ENCODE results near the gene FLRT1.
"Not testable (repeated sequence)": the region's sequence is repeated elsewhere in the genome, so short reads cannot be mapped to it uniquely, and the experiment has no call there.

Gene FLRT1

DNA sequence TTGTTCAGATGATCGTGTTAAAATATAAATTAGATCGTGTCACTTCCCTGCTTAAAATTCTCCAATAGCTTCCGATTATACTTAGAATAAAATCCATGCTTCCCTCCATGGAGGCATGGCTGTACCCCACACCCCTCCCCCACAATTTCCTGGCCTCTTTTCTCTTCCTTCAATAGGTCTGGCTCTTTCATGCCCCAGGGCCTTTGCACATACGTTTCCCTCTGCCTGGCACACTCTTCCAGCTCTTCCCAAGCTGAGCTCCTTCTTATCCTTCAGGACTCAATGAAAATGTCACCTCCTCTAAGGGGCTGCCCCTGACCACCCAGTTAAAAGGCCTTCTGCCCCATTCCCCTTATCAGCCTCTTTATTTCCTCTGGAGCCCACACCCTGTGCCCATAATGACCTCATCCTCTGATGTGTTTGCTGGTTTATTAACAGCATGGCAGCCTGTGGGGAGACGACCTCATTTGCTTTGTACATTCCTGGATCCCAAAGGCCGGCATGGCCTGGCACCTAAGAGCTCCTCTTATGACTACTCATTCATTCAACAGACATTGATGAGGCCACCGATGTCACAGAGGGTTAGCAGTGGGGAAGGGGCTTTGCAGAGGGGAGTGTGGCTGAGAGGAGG is 9.0 kb upstream of the FLRT1 start:
- no peak for FAIRE-seq

DNA sequence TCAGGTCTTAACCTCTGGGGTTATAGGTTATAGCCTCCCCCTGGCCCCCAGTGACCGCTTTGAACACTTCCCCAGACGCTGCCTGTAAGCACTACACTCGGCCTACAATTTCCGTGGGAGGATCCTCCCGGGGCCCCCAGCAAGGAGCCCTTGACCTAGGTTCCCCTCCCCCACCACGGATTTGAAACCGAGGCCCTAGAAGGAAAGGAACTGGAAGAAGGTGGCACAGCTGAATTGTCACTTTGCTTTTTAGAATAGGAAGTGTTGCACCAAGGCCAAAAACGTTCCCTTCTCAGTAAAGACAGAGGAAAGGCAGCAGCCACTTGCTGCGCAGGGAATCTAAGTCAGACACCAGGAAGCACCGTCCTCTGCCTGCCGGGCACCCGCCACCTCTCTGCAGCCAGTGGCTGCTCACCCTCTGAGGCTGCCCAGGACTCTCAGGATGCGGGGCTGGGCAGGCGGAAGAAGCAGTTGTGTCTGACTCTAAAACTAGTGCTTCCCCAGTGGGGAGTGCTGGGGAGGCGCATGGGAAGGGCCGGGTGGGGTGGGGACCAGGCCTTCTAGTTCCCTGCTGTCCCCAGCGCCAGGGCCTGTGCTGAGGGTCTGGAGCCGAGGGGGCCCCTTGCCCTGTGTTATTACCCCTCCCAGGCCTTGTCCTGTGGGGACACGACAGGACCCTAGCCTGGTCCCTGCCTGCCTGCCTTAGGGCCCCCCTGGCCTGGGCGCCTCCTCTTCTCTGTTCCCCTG is 7.9 kb upstream of the FLRT1 start:
- FAIRE-seq = no peak

DNA sequence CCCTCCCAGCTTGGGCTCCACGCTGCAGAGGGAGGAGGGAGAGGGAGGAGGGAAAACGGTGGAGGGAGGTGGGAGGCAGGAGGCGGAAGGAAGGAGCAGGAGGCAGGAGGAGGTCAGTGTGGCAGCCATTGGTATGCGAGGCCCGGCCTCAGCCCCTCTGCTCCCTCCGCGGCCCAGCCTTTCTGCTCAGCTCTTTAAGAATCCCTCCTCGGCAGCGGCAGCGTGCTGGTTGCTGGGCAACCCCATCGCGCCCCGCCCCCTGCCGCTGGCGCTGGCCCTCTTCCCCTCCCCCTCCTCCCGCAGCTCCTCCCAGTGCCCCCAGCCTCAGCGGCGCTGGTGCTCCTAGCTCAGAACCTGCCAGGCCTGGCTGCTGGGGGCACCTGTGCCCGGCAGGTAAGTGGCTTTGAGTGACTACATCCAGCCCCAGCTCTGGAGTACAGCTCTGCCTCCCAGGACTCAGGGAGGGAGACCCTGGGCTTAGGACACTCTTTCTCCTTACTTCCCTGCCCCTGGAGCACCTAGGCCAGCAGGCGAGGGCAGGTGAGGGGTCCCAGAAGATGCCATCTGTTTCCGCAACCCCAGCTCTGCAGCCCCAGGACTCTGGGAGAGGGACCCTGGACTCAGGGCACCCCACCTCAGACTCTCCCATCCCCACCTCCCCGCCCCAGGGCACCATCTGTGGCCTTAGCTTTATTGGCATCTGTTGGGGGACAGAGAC is 7.2 kb upstream of the FLRT1 start:
- no peak for FAIRE-seq

DNA sequence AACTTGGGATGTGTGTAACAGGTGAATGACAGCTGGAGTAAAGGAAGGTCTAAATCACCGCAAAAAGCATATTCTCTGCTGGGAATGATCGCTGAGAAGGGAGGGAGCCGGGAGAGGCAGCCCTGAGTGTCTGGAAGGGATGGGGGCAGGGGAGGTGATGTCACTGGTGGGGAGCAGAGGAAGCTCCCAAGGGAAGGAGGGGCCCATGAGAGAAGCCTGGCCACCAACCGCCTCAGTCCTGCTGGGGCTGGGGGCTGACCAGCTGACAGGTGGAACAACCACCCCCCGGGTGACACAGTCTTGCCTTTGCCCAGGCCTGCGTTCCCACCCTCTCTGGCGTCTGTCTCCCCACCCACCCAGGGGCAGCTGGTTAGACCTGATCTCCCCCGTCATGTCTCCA is 6.0 kb upstream of the FLRT1 start:
- FAIRE-seq = no peak

DNA sequence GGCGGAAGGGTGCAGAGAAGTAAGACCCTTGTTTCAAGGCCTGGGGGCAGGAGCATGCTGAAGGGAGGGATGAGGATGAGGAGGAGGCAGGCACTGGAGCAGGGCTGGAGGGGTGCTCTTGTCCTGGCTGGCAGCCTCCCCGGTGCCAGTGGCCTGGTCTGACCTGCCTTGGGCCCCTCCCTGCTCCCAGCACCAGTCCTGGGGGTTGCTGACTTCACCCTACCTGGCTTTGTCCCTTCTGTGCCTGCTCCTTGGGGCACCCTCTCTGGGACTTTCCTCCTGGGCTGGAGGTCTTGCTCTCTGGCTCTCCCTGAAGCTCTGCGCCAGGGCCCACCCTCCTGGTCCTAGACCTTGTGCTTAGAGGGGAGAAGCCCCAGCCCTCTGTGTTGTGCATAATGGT is 4.7 kb upstream of the FLRT1 start:
- FAIRE-seq = no peak

DNA sequence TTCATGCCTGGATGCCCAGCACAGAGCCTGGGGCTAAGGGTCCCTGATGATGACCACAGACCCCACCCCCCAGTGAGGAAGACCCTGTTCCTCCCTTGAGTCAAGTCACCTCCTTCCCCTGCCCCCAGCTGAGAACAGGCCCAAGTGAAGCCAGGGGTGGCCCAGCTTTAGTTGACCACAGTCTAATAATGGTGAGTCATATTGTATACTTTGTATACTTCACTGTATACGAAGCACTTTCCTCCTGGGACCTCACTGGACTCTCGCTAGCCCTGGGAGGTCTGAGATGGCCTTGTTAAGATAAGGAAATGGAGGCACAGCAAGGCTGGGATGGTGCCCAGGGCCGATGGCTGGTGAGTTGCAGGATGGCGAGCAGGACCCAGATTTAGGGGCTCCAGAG is 3.7 kb upstream of the FLRT1 start:
- FAIRE-seq = no peak

DNA sequence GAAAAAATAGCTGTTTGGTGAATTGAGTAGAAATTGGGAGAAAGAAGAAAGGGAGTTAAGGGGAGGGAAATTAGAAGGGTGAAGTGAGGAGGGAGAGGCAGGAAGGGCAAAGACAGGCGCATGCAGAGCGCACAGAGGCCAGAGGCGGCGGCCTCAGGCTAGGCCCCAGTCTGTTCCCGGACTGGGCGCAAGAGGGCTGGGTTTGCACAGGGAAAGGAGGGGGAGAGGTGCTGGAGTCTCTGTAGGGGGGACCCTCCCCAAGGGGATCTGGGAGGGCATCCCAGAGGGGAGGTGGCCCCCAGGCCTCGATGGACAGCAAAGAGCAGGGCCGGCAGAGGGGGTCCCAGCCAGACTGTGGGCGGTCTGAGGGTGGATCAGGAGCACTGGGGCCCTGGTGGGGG is 1.3 kb upstream of the FLRT1 start:
- FAIRE-seq = no peak

DNA sequence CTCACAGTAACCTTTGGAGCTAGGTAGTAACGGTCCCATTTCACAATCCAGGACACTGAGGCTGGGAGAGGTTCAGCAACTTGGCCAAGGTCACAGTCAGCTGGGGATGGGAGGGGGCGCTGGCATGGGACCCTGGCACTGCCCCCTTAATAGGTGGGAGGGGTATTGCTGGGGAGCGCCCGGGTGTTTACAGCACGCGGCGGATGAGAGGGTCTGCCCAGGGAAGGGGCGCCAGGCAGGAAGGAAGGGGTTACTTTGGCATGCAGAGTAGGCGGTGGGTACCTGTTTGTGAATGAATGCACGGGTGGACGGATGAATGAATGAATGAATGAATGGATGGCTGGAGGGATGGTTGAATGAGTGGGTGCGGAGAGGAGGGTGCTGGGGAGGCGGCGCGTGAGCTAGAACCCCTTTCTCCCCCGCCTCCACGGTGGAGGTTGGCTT is 628 bp upstream of the FLRT1 start:
- FAIRE-seq = no peak

DNA sequence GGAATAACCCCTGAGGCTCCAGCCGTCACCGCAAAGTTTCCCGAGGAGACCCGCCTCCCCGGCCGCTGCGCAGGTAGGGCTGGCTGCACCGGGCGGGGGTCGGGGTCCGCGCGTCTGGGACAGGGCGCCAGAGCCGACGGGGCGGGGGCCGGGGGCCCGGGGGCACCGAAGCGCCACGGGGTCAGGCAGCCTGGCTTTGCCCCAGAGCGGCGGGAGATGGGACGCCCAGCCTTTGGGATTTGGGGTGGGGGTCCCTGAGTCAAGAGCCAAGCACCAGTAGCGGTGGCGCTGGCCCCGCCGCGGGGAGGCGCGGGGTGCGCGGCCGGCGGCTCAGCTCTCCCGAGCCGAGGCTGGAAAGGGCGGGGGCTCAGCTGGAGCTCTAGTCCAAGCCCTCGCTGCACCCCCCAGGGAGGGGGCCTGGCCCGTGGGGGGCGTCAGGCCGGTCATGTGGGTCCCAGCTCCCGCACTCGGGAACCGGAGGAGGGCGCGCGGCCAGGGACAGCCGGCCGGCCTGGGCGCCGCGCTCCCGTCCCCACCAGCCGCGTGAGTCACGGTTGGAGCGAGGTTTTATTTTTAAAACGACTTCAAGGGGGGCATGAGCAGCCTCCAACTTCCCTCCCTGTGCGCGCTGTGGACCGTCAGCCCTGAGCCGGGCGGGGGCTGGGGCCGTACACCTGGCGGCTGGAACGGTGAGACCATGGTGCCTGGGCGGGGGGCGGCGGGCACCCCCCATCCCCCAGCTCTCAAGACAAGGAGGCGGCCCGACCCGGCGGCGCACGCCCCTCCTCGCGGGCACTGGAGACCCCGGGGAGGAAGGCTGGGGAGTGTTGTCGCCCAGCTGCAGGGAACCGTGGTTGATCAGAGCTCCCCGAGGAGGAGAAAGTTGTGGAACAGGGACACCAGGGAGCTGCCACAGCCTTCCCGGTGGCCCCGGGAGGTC is 626 bp downstream of the FLRT1 start:
- FAIRE-seq = no peak

DNA sequence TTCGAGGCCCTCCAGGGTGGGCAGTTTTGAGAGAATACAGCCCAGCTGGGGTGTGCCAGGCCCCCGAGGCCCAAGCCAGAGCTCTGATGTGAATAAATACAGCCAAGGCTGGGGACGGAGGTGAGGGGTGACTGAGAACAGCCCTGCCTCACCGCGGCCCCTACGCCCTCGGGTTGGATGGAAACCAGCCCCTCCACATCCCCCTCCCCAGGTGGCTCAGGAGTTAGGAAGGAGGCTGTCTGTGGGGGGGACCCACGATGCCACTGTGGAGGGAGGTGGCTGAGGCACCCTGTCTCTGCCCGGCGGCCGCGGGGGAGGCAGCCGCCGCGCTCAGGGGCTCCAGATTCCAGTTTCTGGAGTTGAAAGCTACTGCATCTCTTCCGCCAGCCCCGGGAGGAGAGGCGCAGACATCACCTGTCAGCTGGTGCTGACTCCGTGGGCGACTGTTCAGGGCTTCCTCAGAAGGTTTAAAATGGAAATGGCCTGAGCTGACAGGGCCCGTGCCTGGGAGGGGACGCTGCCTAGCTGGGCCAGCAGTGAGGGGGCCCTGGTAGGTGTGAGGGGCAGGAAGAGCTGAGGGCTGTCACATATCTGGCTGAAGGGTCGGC is 1.4 kb downstream of the FLRT1 start:
- FAIRE-seq = no peak

DNA sequence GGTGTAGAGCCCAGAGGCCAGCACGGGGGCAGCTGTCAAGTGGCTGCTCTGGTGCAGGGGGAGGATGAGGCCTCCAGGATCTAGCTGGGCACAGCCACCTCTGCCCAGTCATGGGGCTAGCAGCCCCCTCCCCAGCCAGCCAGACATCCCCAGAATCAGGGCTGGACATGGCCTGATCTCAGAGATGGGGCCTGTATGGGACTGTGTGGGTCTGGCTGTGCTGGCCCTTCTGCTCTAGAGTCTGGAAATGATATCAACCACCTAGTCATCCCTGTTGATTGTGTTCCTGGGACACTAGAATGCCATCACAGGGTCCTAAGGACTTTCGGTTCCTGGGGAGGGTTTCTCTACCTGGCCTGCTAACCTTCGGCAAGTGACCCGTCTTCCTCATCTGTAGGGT is 2.8 kb downstream of the FLRT1 start:
- FAIRE-seq = no peak

DNA sequence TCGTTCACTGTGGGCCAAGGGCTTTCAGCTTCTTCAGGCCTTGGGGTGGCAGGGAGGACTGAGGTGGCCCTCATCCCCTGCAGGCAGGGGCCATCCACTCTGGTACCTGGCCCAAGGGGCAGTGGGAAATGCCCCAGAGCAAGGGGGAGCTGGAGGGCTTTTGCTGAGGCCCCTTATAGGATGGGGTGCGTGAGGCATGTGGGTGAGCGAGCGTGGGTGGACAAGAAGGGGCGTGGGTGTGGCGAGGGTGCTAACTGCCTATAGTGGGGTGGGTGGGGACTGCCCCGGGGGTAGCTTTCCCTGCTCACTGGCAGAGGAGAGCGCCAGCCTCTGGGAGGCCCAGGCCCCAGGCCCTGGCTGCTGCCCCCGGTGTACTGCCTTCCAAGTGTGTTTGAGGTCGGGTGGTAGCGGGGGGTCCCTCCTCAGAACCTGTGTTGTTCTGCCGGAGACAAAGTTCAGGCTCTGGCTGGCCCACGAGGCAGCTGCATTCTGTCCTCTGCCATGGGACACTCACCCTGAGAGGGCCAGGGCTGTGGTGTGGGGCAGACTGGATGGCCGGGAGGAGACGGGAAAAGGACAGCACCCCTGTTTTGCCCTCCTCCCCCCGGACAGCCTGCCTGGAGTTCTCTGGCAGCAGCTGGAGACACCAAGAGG is 3.4 kb downstream of the FLRT1 start:
- no peak for FAIRE-seq

DNA sequence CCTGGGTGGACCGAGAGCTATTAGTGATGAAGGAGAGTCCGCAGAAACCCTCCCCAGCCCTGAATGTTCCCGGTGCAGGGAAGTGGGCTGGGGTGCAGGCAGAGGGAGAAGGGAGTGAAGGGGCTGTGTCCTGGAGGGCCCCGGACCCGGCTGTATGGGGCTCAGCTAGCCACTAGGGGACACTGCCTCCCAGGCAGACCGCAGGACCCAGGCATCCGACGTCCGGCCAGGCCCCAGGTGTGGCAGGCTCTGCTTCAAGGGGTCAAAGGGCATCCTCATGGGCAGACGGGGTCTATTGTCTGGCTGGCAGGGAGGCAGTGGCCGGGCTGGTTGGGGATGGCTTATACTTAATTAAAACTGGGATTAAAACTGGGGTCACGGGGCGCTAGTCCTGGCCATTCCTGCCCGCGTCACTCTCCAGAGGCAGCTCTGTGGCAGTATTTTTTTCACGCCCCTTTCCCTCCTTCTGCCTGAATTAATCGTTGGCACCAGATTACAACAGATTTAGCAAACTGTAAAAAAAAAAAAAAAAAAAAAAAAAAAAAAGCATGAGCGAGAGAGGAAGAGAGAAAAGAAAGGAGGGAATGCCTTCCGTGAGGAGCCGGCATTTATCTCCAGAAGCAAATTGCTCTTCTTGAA is 5.1 kb downstream of the FLRT1 start:
- no peak for FAIRE-seq

DNA sequence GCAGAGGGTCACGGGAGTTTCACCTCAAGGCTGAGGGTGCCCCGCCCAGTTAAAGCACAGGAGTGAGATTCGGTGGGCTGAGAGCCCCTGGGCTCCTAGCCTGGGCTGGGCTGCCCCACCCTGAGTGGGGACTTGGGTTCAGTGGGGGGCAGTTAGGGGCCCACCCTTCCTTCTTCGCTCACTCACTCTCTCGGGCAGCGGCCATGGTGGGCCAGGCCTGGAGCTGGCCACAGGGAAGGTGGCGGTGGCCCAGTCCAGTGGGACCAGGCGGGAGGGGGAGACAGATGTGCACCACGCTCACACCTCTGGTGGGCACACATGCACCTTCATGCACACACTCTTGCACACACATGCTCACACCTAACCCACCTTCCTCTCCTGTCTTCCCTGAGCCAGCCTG is 6.1 kb downstream of the FLRT1 start:
- no peak for FAIRE-seq

DNA sequence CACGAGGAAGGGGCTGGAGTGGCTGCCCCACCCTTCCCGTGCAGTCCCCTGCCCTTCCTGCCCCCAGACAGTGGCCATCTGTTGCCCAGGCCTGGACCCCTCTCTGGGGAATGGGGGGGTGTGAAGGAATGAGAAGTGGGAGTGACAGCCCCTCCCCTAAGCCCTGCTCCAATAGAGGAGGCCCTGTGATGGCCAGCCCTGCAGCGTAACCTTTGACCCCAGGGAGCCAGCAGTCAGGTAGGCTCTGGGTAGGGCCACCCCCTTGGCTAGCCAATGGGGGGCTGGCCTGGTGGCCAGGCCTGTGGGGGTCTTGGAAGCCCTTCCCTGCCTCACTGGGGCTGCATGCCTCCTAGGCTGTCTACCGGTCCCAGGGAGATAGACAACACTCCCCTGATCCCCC is 6.6 kb downstream of the FLRT1 start:
- FAIRE-seq = no peak

DNA sequence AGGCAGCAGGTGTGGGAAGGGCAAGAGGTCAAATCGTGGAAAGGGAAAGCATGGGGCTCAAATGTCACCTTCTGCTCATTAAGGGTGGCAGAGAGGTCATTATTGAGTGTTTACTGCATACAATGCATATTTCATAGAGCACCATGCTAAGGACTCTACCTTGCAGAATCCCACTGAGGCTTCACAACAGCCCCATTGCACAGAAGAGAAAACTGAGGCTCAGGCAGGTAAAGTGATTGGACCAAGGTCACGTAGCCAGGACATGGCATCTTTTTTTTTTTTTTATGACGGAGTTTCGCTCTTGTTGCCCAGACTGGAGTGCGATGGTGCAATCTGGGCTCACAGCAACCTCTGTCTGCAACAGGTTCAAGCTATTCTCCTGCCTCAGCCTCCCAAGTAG is 7.8 kb downstream of the FLRT1 start:
- no peak for FAIRE-seq

DNA sequence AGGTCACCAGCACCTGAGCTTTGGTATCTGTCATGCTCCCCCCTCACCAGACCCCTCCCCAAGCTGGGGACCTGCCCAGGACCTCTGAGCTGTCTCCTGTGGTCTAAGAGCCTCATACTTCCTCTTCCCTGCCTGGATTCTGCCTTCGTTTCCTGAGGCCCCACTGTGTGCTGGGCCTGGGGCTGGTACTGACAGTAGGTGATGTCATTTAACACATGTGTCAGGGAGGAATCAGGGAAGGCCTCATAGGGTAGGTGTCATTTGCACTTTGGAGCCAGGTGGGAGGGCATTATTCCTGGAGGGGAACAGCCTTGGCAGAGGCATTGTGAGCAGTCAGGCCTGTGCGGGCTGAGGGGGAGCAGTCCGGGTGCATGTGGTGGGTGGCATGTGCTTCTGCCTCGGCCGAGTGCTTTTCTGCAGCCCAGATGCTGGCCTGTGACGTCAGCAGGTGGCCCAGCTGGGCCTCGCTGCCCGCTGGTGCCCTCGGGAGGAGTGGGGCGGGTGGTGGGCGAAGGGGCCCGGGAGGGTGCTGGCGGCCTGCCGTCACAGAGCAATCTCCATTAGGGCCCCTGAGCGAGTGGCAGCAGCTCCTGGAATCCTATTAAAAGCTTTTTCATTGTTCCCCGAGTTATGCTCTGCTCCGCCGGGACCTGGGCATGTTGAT is 9.1 kb downstream of the FLRT1 start:
- no peak for FAIRE-seq

DNA sequence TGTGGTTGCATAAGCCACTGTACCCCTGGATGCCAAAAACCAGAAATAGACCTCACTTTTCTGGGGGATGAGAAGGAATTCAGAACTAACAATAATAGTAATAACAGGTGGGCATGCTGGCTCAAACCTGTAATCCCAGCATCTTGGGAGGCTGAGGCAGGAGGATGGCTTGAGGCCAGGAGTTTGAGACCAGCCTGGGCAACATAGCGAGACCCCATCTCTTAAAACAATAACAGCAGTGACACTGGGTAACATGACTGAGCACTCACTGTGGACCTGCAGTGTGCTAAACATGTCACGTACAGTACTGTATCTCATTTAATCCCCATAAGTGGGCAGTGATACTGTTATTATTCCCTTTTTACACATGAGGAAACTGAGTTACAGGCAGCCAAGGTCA is 10.0 kb downstream of the FLRT1 start:
- no peak for FAIRE-seq

DNA sequence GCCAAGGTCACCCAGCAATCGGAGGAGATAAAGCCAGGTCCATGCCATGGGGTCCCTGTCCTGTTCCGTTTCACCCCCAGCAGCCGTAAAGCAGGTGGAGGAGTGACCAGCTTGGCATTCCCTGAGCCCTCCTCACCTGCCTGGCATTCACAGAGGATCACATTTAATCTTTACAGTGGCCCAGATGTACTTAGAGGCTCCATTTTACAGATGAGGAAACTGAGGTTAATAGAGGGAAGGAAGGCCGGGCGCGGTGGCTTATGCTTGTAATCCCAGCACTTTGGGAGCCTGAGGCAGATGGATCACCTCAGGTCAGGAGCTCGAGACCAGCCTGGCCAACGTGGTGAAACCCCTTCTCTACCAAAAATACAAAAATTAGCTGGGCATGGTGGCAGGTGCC is 11.6 kb downstream of the FLRT1 start:
- not testable (repeated sequence) for FAIRE-seq

DNA sequence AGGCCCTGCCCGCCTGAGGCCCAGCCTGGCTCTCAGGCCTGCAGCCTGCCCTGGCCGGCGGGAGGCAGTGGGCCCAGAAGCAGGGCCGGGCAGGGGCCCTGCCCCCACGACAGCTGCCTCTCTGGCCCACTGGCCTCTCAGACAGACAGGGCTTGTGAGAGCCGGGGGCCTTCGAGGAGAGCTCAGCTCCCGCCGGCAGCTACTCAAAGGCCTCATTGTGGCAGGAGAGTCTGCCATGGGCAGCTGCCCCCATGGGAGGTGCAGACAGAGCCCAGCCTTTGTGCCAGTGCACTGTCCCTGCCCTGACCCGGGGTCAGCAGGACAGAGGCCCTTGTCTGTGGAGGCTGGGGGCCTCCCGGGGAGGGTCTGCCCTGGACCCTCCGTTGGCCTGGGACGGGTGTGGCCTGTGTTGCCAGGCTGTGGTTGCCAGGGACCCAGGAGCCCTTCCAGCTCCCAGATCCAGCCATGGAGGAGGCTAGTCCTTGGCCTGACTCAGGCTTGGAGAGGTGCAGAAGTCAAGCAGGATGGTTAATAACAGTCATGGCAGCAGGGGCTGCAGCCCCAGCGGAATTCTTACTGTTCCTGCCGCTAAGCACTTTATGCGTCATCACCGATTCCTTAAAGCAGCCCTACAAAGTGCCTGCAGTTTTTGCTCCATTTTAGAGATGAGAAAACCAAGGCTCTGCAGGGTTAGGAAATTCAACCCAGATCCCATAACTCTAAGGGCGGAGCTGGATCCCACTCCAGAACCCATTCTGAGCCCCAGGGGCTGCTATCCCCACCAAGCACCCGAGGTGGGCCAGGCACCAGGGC is 12.5 kb downstream of the FLRT1 start:
- no peak for FAIRE-seq
